ENCODE data around the gene KIFC3. TPM values are rescaled to one million over a fixed set of nuclear protein-coding genes. Genes with fewer than 3 reads are reported as not detected.

Gene KIFC3
- total RNA-seq, 1 experiment from 2014 or later: 32.6 TPM

DNA sequence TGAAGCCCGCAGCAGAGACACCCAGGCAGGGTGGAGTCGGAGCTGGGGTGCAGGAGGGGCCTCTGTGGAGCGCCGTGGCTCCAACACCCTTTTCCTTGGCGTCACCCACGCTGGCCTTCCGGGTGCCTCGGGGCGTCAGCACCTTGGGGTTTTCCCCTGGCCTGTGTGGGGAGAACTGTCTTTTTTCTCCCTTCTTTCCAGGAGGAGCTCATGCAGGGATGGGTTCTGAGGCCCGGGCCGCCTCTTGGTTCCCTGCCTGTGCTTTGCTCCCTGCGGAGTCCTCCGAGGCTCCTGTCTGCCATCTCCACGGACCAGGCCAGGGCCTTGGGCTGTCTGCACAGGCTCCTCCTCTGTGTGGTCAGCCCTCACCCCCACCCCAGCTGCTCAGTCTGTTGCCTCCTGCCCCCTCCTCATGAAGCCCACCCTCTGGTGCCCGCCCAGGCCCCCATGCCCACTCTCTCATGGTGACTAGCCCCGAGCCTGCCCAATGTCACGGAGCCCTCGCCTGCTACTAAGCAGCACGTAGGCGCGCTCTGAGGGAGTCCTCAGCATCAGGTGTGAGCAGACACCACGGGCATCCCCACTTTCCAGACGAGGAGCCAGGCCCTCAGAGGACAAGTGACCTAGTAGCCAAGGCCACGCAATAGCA, 61.7 kb downstream of the KIFC3 start:
- ATAC-seq (no peak), DNase-seq (no peak)
- Histone ChIP-seq H3K27ac (ENCODE audit: low read length) (no peak overlapping the region), H2AFZ (ENCODE audit: low read length) (no peak overlapping the region), H3K4me3 (ENCODE audit: low read length) (no peak overlapping the region), H3K9me3 (ENCODE audit: low read length) (no peaks in the 10 kb centered on the region), H3K36me3 (ENCODE audit: low read depth, low read length) (no peaks in the 10 kb centered on the region), H3F3A (ENCODE audit: low read length, unreplicated experiment) (no peaks in the 10 kb centered on the region), H3K79me2 (ENCODE audit: low read length) (peaks cover 12% of the 10 kb centered on the region; the same call in 1 of the 2 replicates), H4K20me1 (ENCODE audit: low read length) (no peaks in the 10 kb centered on the region), H3K9me2 (replicated peaks; ENCODE audit: low read length) (no peaks in the 10 kb centered on the region), H3K4me2 (ENCODE audit: low read length) (no peak overlapping the region), H3K4me1 (ENCODE audit: insufficient read depth, low read length) (peaks cover 7% of the 10 kb centered on the region), H3K27me3 (ENCODE audit: low read length) (no peaks in the 10 kb centered on the region), H3K9ac (ENCODE audit: low read length) (no peak overlapping the region)
- intact Hi-C loops (cut with micrococcal nuclease): no loop called here
- CTCF ChIA-PET: no interaction called here
- POLR2A ChIA-PET (ENCODE audit: unreplicated experiment): no interaction called here
- BruUV-seq (replicated peaks): no TSS peak
- TF ChIP-seq EZH2phosphoT487 (IDR thresholded peaks at IDR 0.05; ENCODE audit: borderline replicate concordance, low read length) (no peak), EZH2 (IDR thresholded peaks at IDR 0.05; ENCODE audit: low read length, unreplicated experiment) (no peak)
- TF ChIP-seq, protein P1, sequence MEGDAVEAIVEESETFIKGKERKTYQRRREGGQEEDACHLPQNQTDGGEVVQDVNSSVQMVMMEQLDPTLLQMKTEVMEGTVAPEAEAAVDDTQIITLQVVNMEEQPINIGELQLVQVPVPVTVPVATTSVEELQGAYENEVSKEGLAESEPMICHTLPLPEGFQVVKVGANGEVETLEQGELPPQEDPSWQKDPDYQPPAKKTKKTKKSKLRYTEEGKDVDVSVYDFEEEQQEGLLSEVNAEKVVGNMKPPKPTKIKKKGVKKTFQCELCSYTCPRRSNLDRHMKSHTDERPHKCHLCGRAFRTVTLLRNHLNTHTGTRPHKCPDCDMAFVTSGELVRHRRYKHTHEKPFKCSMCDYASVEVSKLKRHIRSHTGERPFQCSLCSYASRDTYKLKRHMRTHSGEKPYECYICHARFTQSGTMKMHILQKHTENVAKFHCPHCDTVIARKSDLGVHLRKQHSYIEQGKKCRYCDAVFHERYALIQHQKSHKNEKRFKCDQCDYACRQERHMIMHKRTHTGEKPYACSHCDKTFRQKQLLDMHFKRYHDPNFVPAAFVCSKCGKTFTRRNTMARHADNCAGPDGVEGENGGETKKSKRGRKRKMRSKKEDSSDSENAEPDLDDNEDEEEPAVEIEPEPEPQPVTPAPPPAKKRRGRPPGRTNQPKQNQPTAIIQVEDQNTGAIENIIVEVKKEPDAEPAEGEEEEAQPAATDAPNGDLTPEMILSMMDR (conservative IDR thresholded peaks at IDR 0.05; ENCODE audit: low read depth, low read length): no peak

DNA sequence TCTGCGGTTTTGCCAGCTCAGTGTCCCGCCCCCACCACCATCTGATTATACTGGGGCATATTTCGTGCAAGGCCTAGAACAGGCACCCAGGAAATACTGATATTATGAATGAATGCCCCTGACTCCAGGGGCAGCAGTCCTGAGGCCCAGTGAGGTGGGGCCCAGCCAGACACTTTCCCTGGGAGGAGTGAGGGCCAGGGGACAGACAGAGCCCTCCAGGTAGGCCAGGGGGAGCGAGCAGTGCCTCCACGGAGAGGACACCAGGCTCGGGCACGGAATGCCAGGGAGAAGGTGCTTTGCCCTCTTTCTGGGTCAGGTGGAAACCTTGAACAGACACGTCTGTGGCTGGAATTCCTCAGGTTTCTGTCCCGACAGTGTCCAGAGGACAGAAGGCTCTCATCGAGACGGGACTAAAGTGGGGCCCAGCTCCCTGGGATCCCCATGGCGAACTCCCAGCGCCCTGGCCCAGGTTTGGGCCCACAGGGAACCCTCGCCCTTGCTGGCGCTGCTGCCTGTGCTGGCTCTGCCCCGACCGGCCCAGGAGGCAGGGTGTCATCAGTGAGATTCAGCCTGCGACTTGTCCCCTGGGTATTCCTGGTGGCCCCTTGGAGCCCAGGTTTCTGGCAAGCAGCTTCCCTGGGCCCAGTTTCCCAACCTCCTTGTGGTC, 62.4 kb downstream of the KIFC3 start:
- ChIA-PET POLR2A (ENCODE audit: unreplicated experiment) (no interaction called here), CTCF (no interaction called here)
- H3F3A ChIP-seq (ENCODE audit: low read length, unreplicated experiment): no peaks in the 10 kb centered on the region
- no TSS peak for BruUV-seq (replicated peaks)
- H3K27ac ChIP-seq (ENCODE audit: low read length): no peak overlapping the region
- H3K9me3 ChIP-seq (ENCODE audit: low read length): no peaks in the 10 kb centered on the region
- H3K4me3 ChIP-seq (ENCODE audit: low read length): no peak overlapping the region
- H2AFZ ChIP-seq (ENCODE audit: low read length): no peak overlapping the region
- H4K20me1 ChIP-seq (ENCODE audit: low read length): no peaks in the 10 kb centered on the region
- ATAC-seq (no peak), DNase-seq (no peak)
- H3K79me2 ChIP-seq (ENCODE audit: low read length): peaks cover 12% of the 10 kb centered on the region; the same call in 1 of the 2 replicates
- no peak overlapping the region for H3K9ac ChIP-seq (ENCODE audit: low read length)
- H3K27me3 ChIP-seq (ENCODE audit: low read length): no peaks in the 10 kb centered on the region
- intact Hi-C loops (cut with micrococcal nuclease): no loop called here
- peaks cover 8% of the 10 kb centered on the region for H3K4me1 ChIP-seq (ENCODE audit: insufficient read depth, low read length)
- H3K36me3 ChIP-seq (ENCODE audit: low read depth, low read length): no peaks in the 10 kb centered on the region
- no peak for TF ChIP-seq EZH2phosphoT487 (IDR thresholded peaks at IDR 0.05; ENCODE audit: borderline replicate concordance, low read length)
- TF ChIP-seq, protein P1 (conservative IDR thresholded peaks at IDR 0.05; ENCODE audit: low read depth, low read length): no peak
- TF ChIP-seq EZH2 (IDR thresholded peaks at IDR 0.05; ENCODE audit: low read length, unreplicated experiment): no peak
- H3K4me2 ChIP-seq (ENCODE audit: low read length): no peak overlapping the region
- no peaks in the 10 kb centered on the region for H3K9me2 ChIP-seq (replicated peaks; ENCODE audit: low read length)

DNA sequence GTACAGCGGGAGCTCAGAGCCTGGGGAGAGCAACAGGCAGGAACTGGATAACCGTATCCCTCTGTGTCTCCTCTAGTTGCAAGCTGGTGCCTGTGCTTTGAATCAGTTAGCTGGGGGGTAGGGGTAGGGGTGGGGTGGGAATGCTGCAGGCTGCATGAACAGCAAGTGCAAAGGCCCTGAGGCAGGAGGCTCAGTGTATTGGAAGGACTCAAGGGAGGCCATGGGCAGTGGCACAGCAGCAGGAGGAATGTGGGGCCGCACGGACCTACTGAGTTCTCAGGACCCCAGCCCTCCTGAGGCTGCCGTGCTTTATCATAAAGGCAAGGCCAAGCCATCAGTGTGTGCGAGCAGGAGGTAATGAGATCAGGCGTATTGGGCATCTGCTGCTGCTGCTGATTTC, 63.4 kb downstream of the KIFC3 start:
- no peak overlapping the region for H3K4me3 ChIP-seq (ENCODE audit: low read length)
- POLR2A ChIA-PET (ENCODE audit: unreplicated experiment): no interaction called here
- CTCF ChIA-PET: no interaction called here
- no peaks in the 10 kb centered on the region for H3K9me3 ChIP-seq (ENCODE audit: low read length)
- no peak overlapping the region for H2AFZ ChIP-seq (ENCODE audit: low read length)
- H3F3A ChIP-seq (ENCODE audit: low read length, unreplicated experiment): no peaks in the 10 kb centered on the region
- peaks cover 15% of the 10 kb centered on the region; the same call in 1 of the 2 replicates for H3K79me2 ChIP-seq (ENCODE audit: low read length)
- no peaks in the 10 kb centered on the region for H3K9me2 ChIP-seq (replicated peaks; ENCODE audit: low read length)
- no peak overlapping the region for H3K4me2 ChIP-seq (ENCODE audit: low read length)
- no peaks in the 10 kb centered on the region for H3K36me3 ChIP-seq (ENCODE audit: low read depth, low read length)
- DNase-seq: no peak
- peaks cover 14% of the 10 kb centered on the region for H3K4me1 ChIP-seq (ENCODE audit: insufficient read depth, low read length)
- no peaks in the 10 kb centered on the region for H4K20me1 ChIP-seq (ENCODE audit: low read length)
- intact Hi-C loops (cut with micrococcal nuclease): no loop called here
- TF ChIP-seq EZH2phosphoT487 (IDR thresholded peaks at IDR 0.05; ENCODE audit: borderline replicate concordance, low read length) (no peak), EZH2 (IDR thresholded peaks at IDR 0.05; ENCODE audit: low read length, unreplicated experiment) (no peak)
- TF ChIP-seq, protein P1 (conservative IDR thresholded peaks at IDR 0.05; ENCODE audit: low read depth, low read length): no peak
- no TSS peak for BruUV-seq (replicated peaks)
- H3K9ac ChIP-seq (ENCODE audit: low read length): no peak overlapping the region
- H3K27ac ChIP-seq (ENCODE audit: low read length): no peak overlapping the region
- no peak for ATAC-seq
- H3K27me3 ChIP-seq (ENCODE audit: low read length): no peaks in the 10 kb centered on the region

Data from PC-3 (cell line).